Suprapubic skin (tissue), 4 donors: ENCODE measurements around the gene PARL. TPM values are rescaled to one million over a fixed set of nuclear protein-coding genes. Genes with fewer than 3 reads are reported as not detected.

Experiments used
- DNase-seq, 2 donors: peaks; one replicate each; pipeline ENCODE4 v3.0.0-alpha.2; 2019; ENCODE audit warnings: low spot score in 2 of 2
- H3K27ac ChIP-seq: fragments of 200-600 bp; sonication (generic); one replicate; pipeline ENCODE4 v1.5.1; 2019
- H3K27me3 ChIP-seq: fragments of 200-600 bp; sonication (generic); one replicate; pipeline ENCODE4 v1.5.1; 2019
- H3K36me3 ChIP-seq: fragments of 200-600 bp; sonication (generic); one replicate; pipeline ENCODE4 v1.5.1; 2019
- H3K4me1 ChIP-seq: fragments of 200-600 bp; sonication (generic); one replicate; pipeline ENCODE4 v1.5.1; 2019
- H3K4me3 ChIP-seq: fragments of 200-600 bp; sonication (generic); one replicate; pipeline ENCODE4 v1.5.1; 2019; ENCODE audit warnings: mild to moderate bottlenecking
- H3K9me3 ChIP-seq: fragments of 200-600 bp; sonication (generic); one replicate; pipeline ENCODE4 v1.5.1; 2019
- CTCF ChIP-seq, 2 donors: fragments of 200-600 bp in 1 of 2; fragments of 450-650 bp in 1 of 2; sonication (generic) in 1 of 2; IDR thresholded peaks; one replicate each; pipeline ENCODE4 v1.5.1; 2016 to 2019; ENCODE audit warnings: antibody characterized with exemption in 2 of 2, mild to moderate bottlenecking in 1 of 2, moderate library complexity in 1 of 2
- EP300 ChIP-seq: sonication (generic); formaldehyde crosslinking; IDR thresholded peaks from one replicate; pipeline ENCODE4 v1.6.1; 2017; ENCODE audit warnings: antibody characterized with exemption
- POLR2A ChIP-seq, 2 donors: fragments of 450-650 bp; IDR thresholded peaks; one replicate each; pipeline ENCODE4 v1.6.1; 2017; ENCODE audit warnings: antibody characterized with exemption in 2 of 2, mild to moderate bottlenecking in 2 of 2, moderate library complexity in 2 of 2
- POLR2AphosphoS5 ChIP-seq, 3 donors: sonication (generic); formaldehyde crosslinking; IDR thresholded peaks; one replicate each; pipeline ENCODE4 v1.6.1; 2017; ENCODE audit warnings: antibody characterized with exemption in 3 of 3
- WGBS: methylation state at CpG from one replicate; pipeline ENCODE4 v1.1.5; 2018; 5-methylcytosine and 5-hydroxymethylcytosine counted together
- total RNA-seq, 4 donors: library from RNA; depleted of rRNA; stranded (reverse); fragments of >200 nt; gene quantifications; one replicate each; pipeline ENCODE4 v1.1.0, GENCODE V29; 2016

The PARL gene
- total RNA-seq, 4 donors from 2014 or later, result 26.5 to 41.3 (median 32.9) TPM

GRCh38 chr3:183781246-183781645, 103.4 kb downstream of the PARL start:
- no peak for DNase-seq
- 92% methylated on average over 6 of the region's 6 CpGs for WGBS
- Histone ChIP-seq H3K27me3 (no peaks in the 10 kb centered on the region), H3K4me3 (no peak overlapping the region), H3K4me1 (peaks cover 6% of the 10 kb centered on the region), H3K27ac (no peak overlapping the region), H3K9me3 (no peaks in the 10 kb centered on the region), H3K36me3 (peaks cover 68% of the 10 kb centered on the region)
- TF ChIP-seq EP300 (no peak), CTCF (IDR thresholded peaks at IDR 0.05) (no peak), POLR2AphosphoS5 (IDR thresholded peaks at IDR 0.05) (no peak), POLR2A (IDR thresholded peaks at IDR 0.05) (no peak)

DNA sequence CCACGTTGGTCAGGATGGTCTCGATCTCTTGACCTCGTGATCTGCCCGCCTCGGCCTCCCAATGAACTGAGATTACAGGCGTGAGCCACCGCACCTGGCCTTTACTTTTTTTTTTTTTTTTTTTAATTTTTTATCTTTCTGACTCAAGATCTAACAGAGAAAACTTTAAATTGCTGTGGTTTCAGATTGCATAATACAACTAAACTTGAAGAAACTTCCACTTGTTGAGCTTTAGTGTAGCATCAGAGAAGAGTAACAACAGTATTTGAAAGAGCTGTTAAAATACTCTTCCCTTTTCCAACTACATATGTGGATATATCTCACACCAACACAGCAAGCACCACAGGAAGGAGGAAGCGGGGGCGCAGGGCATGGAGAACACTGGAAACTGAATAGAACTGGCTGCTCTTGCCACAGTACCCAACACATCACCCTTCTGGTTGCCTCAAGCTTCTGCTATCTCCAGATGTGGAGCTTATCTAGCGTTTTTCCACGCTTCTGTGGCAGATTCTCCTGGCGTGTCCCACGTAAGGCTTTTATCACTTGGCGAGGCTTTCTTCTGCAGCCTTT, 104.7 kb downstream of the PARL start:
- Histone ChIP-seq H3K27me3 (no peaks in the 10 kb centered on the region), H3K4me3 (no peak overlapping the region), H3K27ac (no peak overlapping the region), H3K36me3 (peaks cover 69% of the 10 kb centered on the region), H3K4me1 (no peaks in the 10 kb centered on the region), H3K9me3 (no peaks in the 10 kb centered on the region)
- no peak for DNase-seq
- TF ChIP-seq POLR2AphosphoS5 (IDR thresholded peaks at IDR 0.05) (no peak), POLR2A (IDR thresholded peaks at IDR 0.05) (no peak), CTCF (IDR thresholded peaks at IDR 0.05) (no peak), EP300 (no peak)
- WGBS, result 87% methylated on average over 14 of the region's 14 CpGs

Other genes with a start within 250 kb of the PARL start
- 100 to 1,000 TPM in 1 of 4 donors, 10 to 100 TPM in 3; 46.5 to 102 (median 58.8) TPM for gene KLHL24, start 249.3 kb downstream of the PARL start, total RNA-seq
- gene YEATS2, start 187.1 kb downstream of the PARL start, total RNA-seq, result 10 to 100 TPM; 12.8 to 35.8 (median 19.7) TPM
- gene MAP6D1, start 59.3 kb downstream of the PARL start, total RNA-seq, result 1 to 10 TPM; 4.7 to 7.9 (median 5.7) TPM
- 10 to 100 TPM; 10.5 to 18.3 (median 13.8) TPM for gene ABCC5, start 133.0 kb upstream of the PARL start, total RNA-seq
- not detected for gene HTR3D, start 146.9 kb upstream of the PARL start, total RNA-seq
- gene HTR3C, start 168.2 kb upstream of the PARL start, total RNA-seq, result not detected
- 1 to 10 TPM in 1 of 4 donors, not detected in 3; 1.1 TPM for gene HTR3E, start 212.2 kb upstream of the PARL start, total RNA-seq